Panc1 (cell line): ENCODE data around the gene NOTCH3. TPM values are rescaled to one million over a fixed set of nuclear protein-coding genes. Genes with fewer than 3 reads are reported as not detected.

ENCODE experiments used
- ATAC-seq: fragments of 200-7000 bp; cut with Tn5 transposase; 2 replicates; pipeline ENCODE4 v1.9.1; 2020; ENCODE audit warnings: mild to moderate bottlenecking, moderate library complexity
- BruUV-seq: library from RNA; stranded (reverse); fragments of 400-500 nt; replicated peaks from 2 replicates; lab custom pipeline; 2021; lab: Mats Ljungman, UMichigan
- CTCF ChIA-PET: fragments of 300-600 bp; sonication (Branson Sonifier 250); formaldehyde crosslinking; loops from one replicate; lab custom pipeline; 2022; ENCODE audit warnings: antibody characterized with exemption; lab: Charles Lee
- POLR2A ChIA-PET: fragments of 300-600 bp; sonication (Branson Sonifier 250); formaldehyde crosslinking; loops from one replicate; lab custom pipeline; 2022; ENCODE audit warnings: antibody characterized with exemption; lab: Charles Lee
- DNase-seq: peaks from one replicate; pipeline ENCODE4 v3.0.0-alpha.2; 2010; ENCODE audit warnings: low read depth, low spot score
- H3K27ac ChIP-seq: 2 replicates; pipeline ENCODE4 v1.5.1; 2011; ENCODE audit warnings: mild to moderate bottlenecking, low read length, inconsistent platforms
- H3K27me3 ChIP-seq: fragments of 200-500 bp; sonication (Bioruptor generic); 2 replicates; pipeline ENCODE4 v1.6.0; 2014; ENCODE audit warnings: low read length, inconsistent platforms; ENCODE audit not compliant: control insufficient read depth, insufficient read depth
- H3K36me3 ChIP-seq: fragments of 200-500 bp; sonication (Bioruptor generic); 2 replicates; pipeline ENCODE4 v1.5.1; 2014; ENCODE audit warnings: inconsistent platforms, mild to moderate bottlenecking, low read length, moderate library complexity; ENCODE audit not compliant: control insufficient read depth, insufficient read depth
- H3K4me1 ChIP-seq: 2 replicates; pipeline ENCODE4 v1.5.1; 2011; ENCODE audit warnings: inconsistent platforms, mild to moderate bottlenecking, low read length, moderate library complexity; ENCODE audit not compliant: control insufficient read depth, insufficient read depth
- H3K4me3 ChIP-seq, 2 experiments: 2 replicates each; pipeline ENCODE4 v1.5.1; 2011 to 2012; ENCODE audit warnings: low read depth in 2 of 2, low read length in 2 of 2, mild to moderate bottlenecking in 2 of 2, inconsistent platforms in 1 of 2, moderate library complexity in 1 of 2
- H3K9me3 ChIP-seq: fragments of 200-500 bp; sonication (Bioruptor generic); 2 replicates; pipeline ENCODE4 v1.5.1; 2014; ENCODE audit warnings: low read depth, mild to moderate bottlenecking, inconsistent platforms, low read length, moderate library complexity; ENCODE audit not compliant: control insufficient read depth, insufficient read depth
- POLR2AphosphoS5 ChIP-seq: IDR thresholded peaks from 2 replicates; pipeline ENCODE4 v1.6.1; 2012; ENCODE audit warnings: mild to moderate bottlenecking, low read depth, low read length, moderate library complexity
- REST ChIP-seq, 2 experiments: IDR thresholded peaks; 2 replicates each; pipeline ENCODE4 v1.6.1; 2011 to 2012; ENCODE audit warnings: low read depth in 2 of 2, control low read depth in 1 of 2, low read length in 1 of 2, mild to moderate bottlenecking in 1 of 2, moderate library complexity in 1 of 2; ENCODE audit not compliant: insufficient read depth in 1 of 2
- SIN3A ChIP-seq: IDR thresholded peaks from 2 replicates; pipeline ENCODE4 v1.6.1; 2012; ENCODE audit warnings: low read depth, mild to moderate bottlenecking, low read length, moderate library complexity, borderline replicate concordance; ENCODE audit not compliant: insufficient read depth
- TCF7L2 ChIP-seq: IDR thresholded peaks from 2 replicates; pipeline ENCODE4 v1.6.1; 2011; ENCODE audit warnings: mild to moderate bottlenecking, low read depth, low read length, inconsistent platforms
- in situ Hi-C: cut with HindIII; loops from 2 replicates; pipeline ENCODE4 v1.10.0; 2016; ENCODE audit warnings: low sequenced_read_pairs, low pct_unique_long_range_greater_than_20kb
- intact Hi-C: fragments of 100-400 bp; cut with micrococcal nuclease; formaldehyde crosslinking; loops from one replicate; pipeline ENCODE4 v1.10.0; 2022; ENCODE audit not compliant: unreplicated experiment
- total RNA-seq: library from RNA; stranded (reverse); gene quantifications from one replicate; pipeline ENCODE4 v1.2.1, GENCODE V29; 2021; ENCODE audit not compliant: unreplicated experiment
- TF ChIP-seq, protein P1 (sequence below): fragments of 450-650 bp; IDR thresholded peaks from 2 replicates; pipeline ENCODE4 v1.5.1; 2017; ENCODE audit warnings: mild to moderate bottlenecking

Gene NOTCH3
- total RNA-seq, 1 experiment from 2014 or later, result 5.3 TPM

- ATAC-seq (peak; percentile 2; the same call in 1 of the 2 replicates), DNase-seq (no peak)
- TF ChIP-seq REST (IDR thresholded peaks at IDR 0.05; ENCODE audit: insufficient read depth in 1 of 2, low read depth in 2 of 2, low read length in 1 of 2) (no peak), SIN3A (no peak), TCF7L2 (no peak), POLR2AphosphoS5 (no peak)
- TF ChIP-seq, protein P1, sequence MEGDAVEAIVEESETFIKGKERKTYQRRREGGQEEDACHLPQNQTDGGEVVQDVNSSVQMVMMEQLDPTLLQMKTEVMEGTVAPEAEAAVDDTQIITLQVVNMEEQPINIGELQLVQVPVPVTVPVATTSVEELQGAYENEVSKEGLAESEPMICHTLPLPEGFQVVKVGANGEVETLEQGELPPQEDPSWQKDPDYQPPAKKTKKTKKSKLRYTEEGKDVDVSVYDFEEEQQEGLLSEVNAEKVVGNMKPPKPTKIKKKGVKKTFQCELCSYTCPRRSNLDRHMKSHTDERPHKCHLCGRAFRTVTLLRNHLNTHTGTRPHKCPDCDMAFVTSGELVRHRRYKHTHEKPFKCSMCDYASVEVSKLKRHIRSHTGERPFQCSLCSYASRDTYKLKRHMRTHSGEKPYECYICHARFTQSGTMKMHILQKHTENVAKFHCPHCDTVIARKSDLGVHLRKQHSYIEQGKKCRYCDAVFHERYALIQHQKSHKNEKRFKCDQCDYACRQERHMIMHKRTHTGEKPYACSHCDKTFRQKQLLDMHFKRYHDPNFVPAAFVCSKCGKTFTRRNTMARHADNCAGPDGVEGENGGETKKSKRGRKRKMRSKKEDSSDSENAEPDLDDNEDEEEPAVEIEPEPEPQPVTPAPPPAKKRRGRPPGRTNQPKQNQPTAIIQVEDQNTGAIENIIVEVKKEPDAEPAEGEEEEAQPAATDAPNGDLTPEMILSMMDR, result no peak
- POLR2A ChIA-PET, result no interaction called here
- CTCF ChIA-PET, result interaction anchor here (0.7 to 0.9 kb wide), 2 partner anchors 21 to 40 kb away, joined by 4 to 10 read pairs; no protein-coding TSS in a partner anchor
- BruUV-seq, result TSS peak; percentile 63
- no peaks in the 10 kb centered on the region for H3K4me1 ChIP-seq
- H3K9me3 ChIP-seq, result no peaks in the 10 kb centered on the region
- intact Hi-C loops (no loop called here), in situ Hi-C loops (no loop called here)
- H3K36me3 ChIP-seq, result no peaks in the 10 kb centered on the region
- H3K4me3 ChIP-seq, result no peak overlapping the region
- H3K27ac ChIP-seq, result no peak overlapping the region
- H3K27me3 ChIP-seq, result no peaks in the 10 kb centered on the region
These were observed 87.3 kb downstream of the NOTCH3 start for GRCh38 chr19:15113245-15114152.

- Histone ChIP-seq H3K4me3 (no peak overlapping the region), H3K27me3 (no peaks in the 10 kb centered on the region), H3K9me3 (no peaks in the 10 kb centered on the region), H3K4me1 (peaks cover 3% of the 10 kb centered on the region; the same call in 1 of the 2 replicates), H3K36me3 (no peaks in the 10 kb centered on the region), H3K27ac (no peak overlapping the region)
- intact Hi-C loops (no loop called here), in situ Hi-C loops (no loop called here)
- CTCF ChIA-PET, result interaction anchor here (0.6 to 0.9 kb wide), 3 partner anchors 17 to 39 kb away, joined by 4 to 10 read pairs (median 9); no protein-coding TSS in a partner anchor
- DNase-seq (no peak), ATAC-seq (no peak)
- no peak for TF ChIP-seq TCF7L2
- TF ChIP-seq REST (IDR thresholded peaks at IDR 0.05; ENCODE audit: insufficient read depth in 1 of 2, low read depth in 2 of 2, low read length in 1 of 2), result no peak
- TF ChIP-seq POLR2AphosphoS5, result no peak
- TF ChIP-seq SIN3A, result no peak
- TF ChIP-seq, protein P1, result no peak; the same call in 1 of the 2 replicates
- POLR2A ChIA-PET, result no interaction called here
- BruUV-seq, result no TSS peak
These were observed 88.4 kb downstream of the NOTCH3 start for GRCh38 chr19:15112385-15112784.
